ENCODE data around the gene LRRC8D.
A peak's percentile ranks its signal among the peaks of the same experiment; 100 is the strongest.

LRRC8D gene

GRCh38 chr1:89941110-89941766, 120.4 kb downstream of the LRRC8D start:
- no peak for DNase-seq (ENCODE audit: low spot score)

GRCh38 chr1:89942014-89942413, 121.2 kb downstream of the LRRC8D start:
- no peak for DNase-seq (ENCODE audit: low spot score)

- DNase-seq (ENCODE audit: low spot score) = peak; percentile 74
Observed at GRCh38 chr1:89942825-89943658, 122.2 kb downstream of the LRRC8D start.

- DNase-seq (ENCODE audit: low spot score) = no peak
Observed at GRCh38 chr1:89943846-89944781, 123.3 kb downstream of the LRRC8D start.

GRCh38 chr1:89945852-89946476, 125.1 kb downstream of the LRRC8D start:
- no peak for DNase-seq (ENCODE audit: low spot score)

- no peak for DNase-seq (ENCODE audit: low spot score)
Observed at GRCh38 chr1:89946532-89946931, 125.7 kb downstream of the LRRC8D start.

GRCh38 chr1:89948722-89949345, 128.0 kb downstream of the LRRC8D start:
- no peak for DNase-seq (ENCODE audit: low spot score)

GRCh38 chr1:89949991-89950624, 129.3 kb downstream of the LRRC8D start:
- no peak for DNase-seq (ENCODE audit: low spot score)

GRCh38 chr1:89950703-89951102, 129.9 kb downstream of the LRRC8D start:
- DNase-seq (ENCODE audit: low spot score) = no peak

- no peak for DNase-seq (ENCODE audit: low spot score)
Observed at GRCh38 chr1:89951766-89952604, 131.2 kb downstream of the LRRC8D start.

- no peak for DNase-seq (ENCODE audit: low spot score)
Observed at GRCh38 chr1:89952605-89953130, 131.8 kb downstream of the LRRC8D start.

- DNase-seq (ENCODE audit: low spot score) = no peak
Observed at GRCh38 chr1:89953131-89953626, 132.3 kb downstream of the LRRC8D start.

- DNase-seq (ENCODE audit: low spot score) = no peak
Observed at GRCh38 chr1:89953929-89954328, 133.1 kb downstream of the LRRC8D start.

GRCh38 chr1:89954401-89954800, 133.6 kb downstream of the LRRC8D start:
- DNase-seq (ENCODE audit: low spot score) = no peak

- no peak for DNase-seq (ENCODE audit: low spot score)
Observed at GRCh38 chr1:89955311-89956205, 134.7 kb downstream of the LRRC8D start.

GRCh38 chr1:89957107-89957506, 136.3 kb downstream of the LRRC8D start:
- no peak for DNase-seq (ENCODE audit: low spot score)

- DNase-seq (ENCODE audit: low spot score) = no peak
Observed at GRCh38 chr1:89958851-89959654, 138.2 kb downstream of the LRRC8D start.

- no peak for DNase-seq (ENCODE audit: low spot score)
Observed at GRCh38 chr1:89959719-89960118, 138.9 kb downstream of the LRRC8D start.
